ENCODE data around the gene HEXD.

DNA sequence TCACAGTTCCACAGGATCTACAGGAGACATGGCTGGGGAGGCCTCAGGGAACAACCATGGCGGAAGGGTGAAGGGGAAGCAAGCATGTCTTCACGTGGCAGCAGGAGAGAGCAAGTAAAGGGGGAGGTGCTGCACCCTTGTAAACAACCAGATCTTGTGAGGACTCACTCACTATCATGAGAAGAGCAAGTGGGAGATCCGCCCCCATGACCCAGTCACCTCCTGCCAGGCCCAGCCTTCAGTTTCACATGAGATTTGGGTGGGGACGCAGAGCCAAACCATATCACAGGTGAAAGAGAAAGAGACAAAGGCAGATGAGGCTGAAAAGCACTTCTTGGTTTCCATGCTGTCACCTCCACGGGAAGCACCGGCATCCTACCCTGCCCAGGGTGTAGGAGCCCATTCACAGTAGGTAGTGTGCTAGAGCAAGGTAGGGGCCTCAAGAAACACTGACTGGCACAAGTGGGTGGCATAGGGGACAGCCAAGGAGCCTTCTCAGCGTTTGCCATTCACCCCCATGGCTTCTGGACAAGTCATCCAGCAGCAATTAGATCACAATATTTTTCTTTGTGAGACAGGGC is 47.0 kb downstream of the HEXD start:
- no peak for TF ChIP-seq FOXA1 (IDR thresholded peaks at IDR 0.05)
- TF ChIP-seq L3MBTL2 (conservative IDR thresholded peaks at IDR 0.05): no peak
- TF ChIP-seq SP1 (IDR thresholded peaks at IDR 0.05): no peak
- TF ChIP-seq PKNOX1 (IDR thresholded peaks at IDR 0.05): no peak
- TF ChIP-seq HDGF (IDR thresholded peaks at IDR 0.05; ENCODE audit: borderline replicate concordance): no peak
- no peak for TF ChIP-seq LEF1 (IDR thresholded peaks at IDR 0.05; ENCODE audit: borderline replicate concordance)

All from HEK293T (cell line).